ENCODE results near the gene HACL1. TPM values are rescaled to one million over a fixed set of nuclear protein-coding genes. Genes with fewer than 3 reads are reported as not detected.

Gene HACL1
- total RNA-seq, 1 donor from 2014 or later: 25.4 TPM

DNA sequence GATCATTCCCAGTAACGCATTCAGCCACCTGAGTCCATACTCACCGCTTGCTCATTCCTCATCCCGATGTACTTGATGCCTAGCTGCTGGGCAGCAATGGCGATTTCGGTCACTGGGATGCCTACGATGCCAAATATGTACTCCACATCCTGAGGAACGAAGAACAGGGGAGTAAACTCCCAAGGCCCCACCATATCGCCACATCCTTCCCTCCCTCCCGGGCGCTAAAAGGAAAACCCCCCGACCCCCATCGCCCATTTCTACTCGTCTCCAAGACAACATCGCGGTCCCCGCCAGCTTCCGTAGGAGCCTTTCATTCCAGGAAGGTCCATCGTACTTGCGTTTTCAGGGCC is 347 bp downstream of the HACL1 start:
- no peak for DNase-seq (ENCODE audit: low spot score in 2 of 2, unreplicated experiment in 2 of 2)
- TF ChIP-seq, protein P1, sequence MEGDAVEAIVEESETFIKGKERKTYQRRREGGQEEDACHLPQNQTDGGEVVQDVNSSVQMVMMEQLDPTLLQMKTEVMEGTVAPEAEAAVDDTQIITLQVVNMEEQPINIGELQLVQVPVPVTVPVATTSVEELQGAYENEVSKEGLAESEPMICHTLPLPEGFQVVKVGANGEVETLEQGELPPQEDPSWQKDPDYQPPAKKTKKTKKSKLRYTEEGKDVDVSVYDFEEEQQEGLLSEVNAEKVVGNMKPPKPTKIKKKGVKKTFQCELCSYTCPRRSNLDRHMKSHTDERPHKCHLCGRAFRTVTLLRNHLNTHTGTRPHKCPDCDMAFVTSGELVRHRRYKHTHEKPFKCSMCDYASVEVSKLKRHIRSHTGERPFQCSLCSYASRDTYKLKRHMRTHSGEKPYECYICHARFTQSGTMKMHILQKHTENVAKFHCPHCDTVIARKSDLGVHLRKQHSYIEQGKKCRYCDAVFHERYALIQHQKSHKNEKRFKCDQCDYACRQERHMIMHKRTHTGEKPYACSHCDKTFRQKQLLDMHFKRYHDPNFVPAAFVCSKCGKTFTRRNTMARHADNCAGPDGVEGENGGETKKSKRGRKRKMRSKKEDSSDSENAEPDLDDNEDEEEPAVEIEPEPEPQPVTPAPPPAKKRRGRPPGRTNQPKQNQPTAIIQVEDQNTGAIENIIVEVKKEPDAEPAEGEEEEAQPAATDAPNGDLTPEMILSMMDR (IDR thresholded peaks at IDR 0.05; ENCODE audit: unreplicated experiment): no peak
- H3K27me3 Mint-ChIP-seq (ENCODE audit: low read depth): no peaks in the 10 kb centered on the region
- peak overlapping the region; percentile 96 for H3K27ac Mint-ChIP-seq
- peaks cover 13% of the 10 kb centered on the region for H3K9me3 Mint-ChIP-seq
- peaks cover 24% of the 10 kb centered on the region for H3K36me3 Mint-ChIP-seq
- peak overlapping the region; percentile 100 for H3K4me3 Mint-ChIP-seq
- H3K4me1 Mint-ChIP-seq: peaks cover 24% of the 10 kb centered on the region

DNA sequence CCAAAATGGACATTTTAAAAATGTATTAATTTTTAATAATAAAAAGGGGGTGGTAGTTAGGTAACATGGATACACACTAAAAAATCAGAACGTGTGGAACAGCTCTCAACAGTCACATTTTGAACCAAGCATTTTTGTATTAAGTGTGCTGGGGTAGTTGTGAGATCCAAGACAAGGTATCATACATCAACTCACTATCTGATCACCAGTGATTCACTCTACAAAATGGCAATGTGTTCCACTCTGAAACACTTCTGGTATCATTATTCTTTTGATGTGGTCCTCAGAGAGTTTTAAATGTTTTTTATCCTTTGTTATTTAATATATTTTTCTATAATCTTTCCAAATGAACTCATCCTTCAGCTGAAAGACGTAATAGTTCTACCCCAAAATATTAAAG is 5.4 kb downstream of the HACL1 start:
- peaks cover 10% of the 10 kb centered on the region for H3K4me1 Mint-ChIP-seq
- no peak for DNase-seq (ENCODE audit: low spot score in 2 of 2, unreplicated experiment in 2 of 2)
- no peak overlapping the region for H3K27ac Mint-ChIP-seq
- H3K27me3 Mint-ChIP-seq (ENCODE audit: low read depth): no peaks in the 10 kb centered on the region
- H3K36me3 Mint-ChIP-seq: peaks cover 16% of the 10 kb centered on the region
- H3K4me3 Mint-ChIP-seq: no peak overlapping the region
- TF ChIP-seq, protein P1 (IDR thresholded peaks at IDR 0.05; ENCODE audit: unreplicated experiment): no peak
- no peaks in the 10 kb centered on the region for H3K9me3 Mint-ChIP-seq

DNA sequence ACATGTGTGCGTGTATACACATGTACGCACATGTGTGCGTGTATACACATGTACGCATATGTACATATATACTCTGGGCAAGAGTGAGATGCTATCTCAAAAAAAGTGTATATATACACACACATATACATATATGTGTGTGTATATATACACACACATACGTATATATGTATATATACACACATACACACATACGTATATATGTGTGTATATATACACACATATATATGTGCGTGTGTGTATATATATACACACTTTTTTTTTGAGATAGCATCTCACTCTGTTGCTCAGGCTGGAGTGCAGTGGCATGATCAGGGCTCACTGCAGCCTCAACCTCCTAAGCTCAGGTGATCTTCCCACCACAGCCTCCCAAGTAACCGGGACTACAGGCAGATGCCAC is 8.4 kb downstream of the HACL1 start:
- TF ChIP-seq, protein P1 (IDR thresholded peaks at IDR 0.05; ENCODE audit: unreplicated experiment): no peak
- H3K27me3 Mint-ChIP-seq (ENCODE audit: low read depth): no peaks in the 10 kb centered on the region
- no peaks in the 10 kb centered on the region for H3K9me3 Mint-ChIP-seq
- no peaks in the 10 kb centered on the region for H3K4me1 Mint-ChIP-seq
- H3K27ac Mint-ChIP-seq: no peak overlapping the region
- peaks cover 26% of the 10 kb centered on the region for H3K36me3 Mint-ChIP-seq
- no peak overlapping the region for H3K4me3 Mint-ChIP-seq
- DNase-seq (ENCODE audit: low spot score in 2 of 2, unreplicated experiment in 2 of 2): no peak

DNA sequence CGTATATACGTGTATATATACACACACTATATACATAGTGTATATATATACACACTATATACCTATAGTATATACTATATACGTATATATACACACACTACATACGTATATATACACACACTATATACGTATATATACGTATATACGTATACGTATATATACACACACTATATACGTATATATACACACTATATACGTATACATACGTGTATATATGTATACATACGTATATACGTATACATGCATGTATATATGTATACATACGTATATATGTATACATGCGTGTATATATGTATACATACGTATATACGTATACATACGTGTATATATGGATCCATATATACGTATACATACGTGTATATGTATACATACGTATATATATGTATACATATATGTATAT is 9.4 kb downstream of the HACL1 start:
- no peaks in the 10 kb centered on the region for H3K27me3 Mint-ChIP-seq (ENCODE audit: low read depth)
- H3K4me1 Mint-ChIP-seq: no peaks in the 10 kb centered on the region
- no peak overlapping the region for H3K4me3 Mint-ChIP-seq
- TF ChIP-seq, protein P1 (IDR thresholded peaks at IDR 0.05; ENCODE audit: unreplicated experiment): no peak
- H3K27ac Mint-ChIP-seq: no peak overlapping the region
- H3K9me3 Mint-ChIP-seq: no peaks in the 10 kb centered on the region
- no peak for DNase-seq (ENCODE audit: low spot score in 2 of 2, unreplicated experiment in 2 of 2)
- peaks cover 19% of the 10 kb centered on the region for H3K36me3 Mint-ChIP-seq

DNA sequence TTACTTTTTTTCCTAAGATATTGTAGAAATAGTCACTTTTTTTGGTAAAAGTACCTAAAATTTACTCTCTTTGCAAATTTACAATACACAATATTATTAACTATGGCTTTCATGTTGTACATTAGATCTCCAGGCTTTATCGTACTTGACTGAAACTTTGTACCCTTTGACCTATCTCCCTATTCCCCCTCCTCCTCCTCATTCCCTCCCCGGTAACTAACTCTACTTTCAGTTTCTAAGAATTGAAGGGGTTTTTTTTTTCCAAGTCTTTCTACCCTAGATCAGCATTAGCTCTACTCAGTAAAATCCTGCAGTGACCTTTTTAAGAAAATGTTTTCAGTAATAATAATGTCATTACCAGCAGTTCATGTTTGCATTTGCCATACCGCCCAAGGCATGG is 10.1 kb downstream of the HACL1 start:
- Mint-ChIP-seq H3K27me3 (ENCODE audit: low read depth) (no peaks in the 10 kb centered on the region), H3K4me1 (no peaks in the 10 kb centered on the region), H3K4me3 (no peak overlapping the region), H3K36me3 (peaks cover 16% of the 10 kb centered on the region), H3K9me3 (no peaks in the 10 kb centered on the region), H3K27ac (no peak overlapping the region)
- TF ChIP-seq, protein P1 (IDR thresholded peaks at IDR 0.05; ENCODE audit: unreplicated experiment): no peak
- no peak for DNase-seq (ENCODE audit: low spot score in 2 of 2, unreplicated experiment in 2 of 2)
